Stimulated activated naive CD8-positive, alpha-beta T cell treated with anti-CD3 and anti-CD28 coated beads, Interleukin-15, Interleukin-2, amounts not matched to agents 100 U/mL and 50 U/mL, for 24 hours (primary cell): Measurements from ENCODE around the gene TBATA.
A peak's percentile ranks its signal among the peaks of the same experiment; 100 is the strongest.

Source experiments
- ATAC-seq: fragments of 150-1000 bp; cut with Tn5 transposase; one replicate; pipeline ENCODE4 v1.10.0; 2021
- DNase-seq: peaks from one replicate; pipeline ENCODE4 v3.0.0; 2021

TBATA gene

GRCh38 chr10:70761727-70762350 lies 23.3 kb downstream of the TBATA start:
- DNase-seq (no peak), ATAC-seq (no peak)

- ATAC-seq (no peak), DNase-seq (no peak)
Observed at GRCh38 chr10:70761031-70761601, 24.1 kb downstream of the TBATA start.

- no peak for ATAC-seq
- no peak for DNase-seq
Observed at GRCh38 chr10:70760271-70760787, 24.8 kb downstream of the TBATA start.

- ATAC-seq = no peak
- DNase-seq = no peak
Observed at GRCh38 chr10:70759781-70760180, 25.4 kb downstream of the TBATA start.

GRCh38 chr10:70758757-70759514 lies 26.2 kb downstream of the TBATA start:
- DNase-seq (peak; percentile 79), ATAC-seq (peak; percentile 55)

- DNase-seq = no peak
- ATAC-seq = no peak
Observed at GRCh38 chr10:70757856-70758255, 27.3 kb downstream of the TBATA start.

- no peak for ATAC-seq
- DNase-seq = no peak
Observed at GRCh38 chr10:70756700-70757360, 28.3 kb downstream of the TBATA start.

GRCh38 chr10:70753841-70754621 lies 31.1 kb downstream of the TBATA start:
- DNase-seq (no peak), ATAC-seq (no peak)

- ATAC-seq = no peak
- no peak for DNase-seq
Observed at GRCh38 chr10:70753026-70753663, 32.0 kb downstream of the TBATA start.

GRCh38 chr10:70752571-70752970 lies 32.6 kb downstream of the TBATA start:
- DNase-seq (no peak), ATAC-seq (no peak)

- DNase-seq (no peak), ATAC-seq (no peak)
Observed at GRCh38 chr10:70751991-70752390, 33.2 kb downstream of the TBATA start.

- ATAC-seq (no peak), DNase-seq (no peak)
Observed at GRCh38 chr10:70751356-70751755, 33.8 kb downstream of the TBATA start.

GRCh38 chr10:70750156-70750703 lies 34.9 kb downstream of the TBATA start:
- ATAC-seq = no peak
- no peak for DNase-seq

GRCh38 chr10:70749756-70750155 lies 35.4 kb downstream of the TBATA start:
- ATAC-seq = no peak
- DNase-seq = no peak

- DNase-seq (no peak), ATAC-seq (no peak)
Observed at GRCh38 chr10:70748801-70749573, 36.2 kb downstream of the TBATA start.

- no peak for ATAC-seq
- no peak for DNase-seq
Observed at GRCh38 chr10:70748305-70748704, 36.9 kb downstream of the TBATA start.

- ATAC-seq = no peak
- no peak for DNase-seq
Observed at GRCh38 chr10:70747192-70747965, 37.8 kb downstream of the TBATA start.

GRCh38 chr10:70745555-70745954 lies 39.6 kb downstream of the TBATA start:
- no peak for DNase-seq
- no peak for ATAC-seq

GRCh38 chr10:70744617-70745143 lies 40.5 kb downstream of the TBATA start:
- ATAC-seq (no peak), DNase-seq (no peak)
